HCT116 (cell line): ENCODE measurements around the gene FBXW4. TPM values are rescaled to one million over a fixed set of nuclear protein-coding genes. Genes with fewer than 3 reads are reported as not detected.

Experiments used
- ATAC-seq: fragments of 200-7000 bp; cut with Tn5 transposase; 2 replicates; pipeline ENCODE4 v1.9.1; 2020; ENCODE audit warnings: mild to moderate bottlenecking, moderate library complexity
- BruUV-seq: library from RNA; stranded (reverse); fragments of 400-500 nt; replicated peaks from 2 replicates; lab custom pipeline; 2021; lab: Mats Ljungman, UMichigan
- CTCF ChIA-PET: fragments of 300-600 bp; sonication (Branson Sonifier 250); formaldehyde crosslinking; loops from one replicate; lab custom pipeline; 2021; ENCODE audit warnings: antibody characterized with exemption; lab: Charles Lee
- POLR2A ChIA-PET: fragments of 300-600, 350-600 bp; sonication (Branson Sonifier 250); formaldehyde crosslinking; loops from one replicate; lab custom pipeline; 2021; ENCODE audit warnings: antibody characterized with exemption; lab: Charles Lee
- RAD21 ChIA-PET, 2 experiments: fragments of 300-600 bp; sonication (Branson Sonifier 250); formaldehyde crosslinking; loops; one replicate each; lab custom pipeline; 2023; ENCODE audit warnings: low total read pairs in 2 of 2; ENCODE audit not compliant: uncharacterized antibody in 2 of 2, unreplicated experiment in 2 of 2, low non-redundant PET in 1 of 2; lab: Charles Lee
- DNase-seq: peaks from one replicate; pipeline ENCODE4 v3.0.0-alpha.2; 2010; ENCODE audit warnings: low read depth, low spot score
- H2AFZ ChIP-seq: fragments of 200-600 bp; shearing (Covaris generic), sonication (generic); 2 replicates; pipeline ENCODE4 v1.6.1; 2017; ENCODE audit warnings: low read depth, mixed run types, mixed read lengths, antibody characterized with exemption, low read length; ENCODE audit not compliant: poor library complexity, severe bottlenecking
- H3K27ac ChIP-seq: 2 replicates; pipeline ENCODE4 v1.5.1; 2012; ENCODE audit warnings: low read depth, low read length
- H3K27me3 ChIP-seq: fragments of 200-600 bp; sonication (generic); 2 replicates; pipeline ENCODE4 v1.6.1; 2016; ENCODE audit warnings: mixed run types, low read length, mixed read lengths; ENCODE audit not compliant: insufficient read depth
- H3K36me3 ChIP-seq, 2 experiments: fragments of 200-500 bp in 1 of 2; fragments of 200-600 bp in 1 of 2; sonication (Bioruptor generic) in 1 of 2; sonication (generic) in 1 of 2; 2 replicates each; pipeline versions ENCODE4 v1.5.1 to v1.6.1; 2014 to 2016; ENCODE audit warnings: low read length in 2 of 2, inconsistent platforms in 1 of 2, mixed read lengths in 1 of 2, mixed run types in 1 of 2; ENCODE audit not compliant: insufficient read depth in 2 of 2, control insufficient read depth in 1 of 2
- H3K4me1 ChIP-seq, 2 experiments: fragments of 200-600 bp in 1 of 2; sonication (generic) in 1 of 2; 2 replicates each; pipeline versions ENCODE4 v1.5.1 to v1.6.1; 2012 to 2017; ENCODE audit warnings: low read length in 2 of 2, inconsistent platforms in 1 of 2, mild to moderate bottlenecking in 1 of 2, mixed read lengths in 1 of 2, mixed run types in 1 of 2, moderate library complexity in 1 of 2; ENCODE audit not compliant: insufficient read depth in 2 of 2, control insufficient read depth in 1 of 2
- H3K4me2 ChIP-seq: fragments of 200-600 bp; sonication (generic); 2 replicates; pipeline ENCODE4 v1.6.1; 2017; ENCODE audit warnings: mixed run types, low read length, mixed read lengths
- H3K4me3 ChIP-seq, 2 experiments: fragments of 200-600 bp in 1 of 2; sonication (generic) in 1 of 2; replicated peaks in 1 of 2; 2 replicates each; pipeline ENCODE4 v1.5.1; 2011 to 2016; ENCODE audit warnings: low read length in 2 of 2, control low read depth in 1 of 2, low read depth in 1 of 2, mild to moderate bottlenecking in 1 of 2, mixed read lengths in 1 of 2, mixed run types in 1 of 2
- H3K79me2 ChIP-seq: fragments of 200-600 bp; sonication (generic); 2 replicates; pipeline ENCODE4 v1.6.1; 2017; ENCODE audit warnings: mild to moderate bottlenecking, mixed run types, low read length, moderate library complexity, mixed read lengths; ENCODE audit not compliant: insufficient read depth
- H3K9ac ChIP-seq: fragments of 200-600 bp; sonication (generic); 2 replicates; pipeline ENCODE4 v1.6.1; 2016; ENCODE audit warnings: low read length, mixed read lengths
- H3K9me2 ChIP-seq: fragments of 200-600 bp; sonication (generic), shearing (Covaris generic); 2 replicates; pipeline ENCODE4 v1.6.1; 2017; ENCODE audit warnings: mixed run types, mild to moderate bottlenecking, moderate library complexity; ENCODE audit not compliant: insufficient read depth
- H3K9me3 ChIP-seq, 2 experiments: fragments of 200-500 bp in 1 of 2; fragments of 200-600 bp in 1 of 2; sonication (Bioruptor generic) in 1 of 2; sonication (generic) in 1 of 2; 2 replicates each; pipeline ENCODE4 v1.6.1; 2014 to 2017; ENCODE audit warnings: low read length in 2 of 2, mixed read lengths in 2 of 2, inconsistent platforms in 1 of 2, low read depth in 1 of 2, mild to moderate bottlenecking in 1 of 2, mixed run types in 1 of 2, moderate library complexity in 1 of 2; ENCODE audit not compliant: control insufficient read depth in 1 of 2, insufficient read depth in 1 of 2
- H4K20me1 ChIP-seq: fragments of 200-600 bp; sonication (generic), shearing (Covaris generic); 2 replicates; pipeline ENCODE4 v1.6.1; 2017; ENCODE audit warnings: mixed run types, mild to moderate bottlenecking, moderate library complexity; ENCODE audit not compliant: insufficient read depth
- CBX3 ChIP-seq: IDR thresholded peaks from 2 replicates; pipeline ENCODE4 v1.6.1; 2012; ENCODE audit warnings: low read depth
- CEBPB ChIP-seq: IDR thresholded peaks from 2 replicates; pipeline ENCODE4 v1.6.1; 2012; ENCODE audit warnings: low read depth
- CTCF ChIP-seq, 3 experiments: fragments of 200-600 bp in 1 of 3; sonication (generic) in 1 of 3; IDR thresholded peaks in 2 of 3; conservative IDR thresholded peaks in 1 of 3; 2 replicates each; pipeline ENCODE4 v1.5.1; 2012 to 2017; ENCODE audit warnings: low read depth in 2 of 3, low read length in 2 of 3, antibody characterized with exemption in 1 of 3, borderline replicate concordance in 1 of 3, control low read depth in 1 of 3, mild to moderate bottlenecking in 1 of 3, mixed read lengths in 1 of 3, mixed run types in 1 of 3, moderate library complexity in 1 of 3; ENCODE audit not compliant: insufficient read depth in 1 of 3
- EGR1 ChIP-seq: IDR thresholded peaks from 2 replicates; pipeline ENCODE4 v1.6.1; 2012; ENCODE audit warnings: low read depth
- EZH2 ChIP-seq: fragments of 200-600 bp; sonication (generic); IDR thresholded peaks from 2 replicates; pipeline ENCODE4 v1.6.1; 2017; ENCODE audit warnings: antibody characterized with exemption, mixed run types
- EZH2phosphoT487 ChIP-seq: fragments of 200-600 bp; IDR thresholded peaks from 2 replicates; pipeline ENCODE4 v1.6.1; 2018; ENCODE audit warnings: antibody characterized with exemption, borderline replicate concordance
- FOSL1 ChIP-seq: IDR thresholded peaks from 2 replicates; pipeline ENCODE4 v1.6.1; 2012; ENCODE audit warnings: low read depth
- POLR2A ChIP-seq: IDR thresholded peaks from 2 replicates; pipeline ENCODE4 v1.7.0; 2011; ENCODE audit warnings: borderline replicate concordance; ENCODE audit not compliant: insufficient read depth, insufficient read length; ENCODE audit errors: extremely low read depth
- SIN3A ChIP-seq: IDR thresholded peaks from 2 replicates; pipeline ENCODE4 v1.6.1; 2012; ENCODE audit warnings: low read depth
- SP1 ChIP-seq: IDR thresholded peaks from 2 replicates; pipeline ENCODE4 v1.6.1; 2012; ENCODE audit warnings: low read depth
- SRF ChIP-seq: IDR thresholded peaks from 2 replicates; pipeline ENCODE4 v1.6.1; 2012; ENCODE audit warnings: low read depth
- TCF7L2 ChIP-seq: IDR thresholded peaks from 2 replicates; pipeline ENCODE4 v1.7.0; 2011; ENCODE audit warnings: borderline replicate concordance, inconsistent platforms; ENCODE audit not compliant: insufficient read depth, insufficient read length; ENCODE audit errors: extremely low read depth
- YY1 ChIP-seq: IDR thresholded peaks from 2 replicates; pipeline ENCODE4 v1.6.1; 2011; ENCODE audit warnings: low read length, low read depth, moderate library complexity, mild to moderate bottlenecking; ENCODE audit not compliant: insufficient replicate concordance; ENCODE audit errors: extremely low read depth
- ZFX ChIP-seq: fragments of 450-650 bp; IDR thresholded peaks from 2 replicates; pipeline ENCODE4 v1.6.1; 2017
- ZNF274 ChIP-seq: fragments of 200-500 bp; sonication (Bioruptor generic); IDR thresholded peaks from 2 replicates; pipeline ENCODE4 v1.6.1; 2014; ENCODE audit warnings: mild to moderate bottlenecking, low read depth, low read length, inconsistent platforms
- intact Hi-C: fragments of 100-400 bp; cut with micrococcal nuclease; formaldehyde crosslinking; loops from 2 replicates; pipeline ENCODE4 v1.10.0; 2022
- total RNA-seq: library from RNA; stranded (reverse); gene quantifications from one replicate; pipeline ENCODE4 v1.2.1, GENCODE V29; 2021; ENCODE audit not compliant: unreplicated experiment

Gene FBXW4
- total RNA-seq, 1 experiment from 2014 or later, result 35.3 TPM

DNA sequence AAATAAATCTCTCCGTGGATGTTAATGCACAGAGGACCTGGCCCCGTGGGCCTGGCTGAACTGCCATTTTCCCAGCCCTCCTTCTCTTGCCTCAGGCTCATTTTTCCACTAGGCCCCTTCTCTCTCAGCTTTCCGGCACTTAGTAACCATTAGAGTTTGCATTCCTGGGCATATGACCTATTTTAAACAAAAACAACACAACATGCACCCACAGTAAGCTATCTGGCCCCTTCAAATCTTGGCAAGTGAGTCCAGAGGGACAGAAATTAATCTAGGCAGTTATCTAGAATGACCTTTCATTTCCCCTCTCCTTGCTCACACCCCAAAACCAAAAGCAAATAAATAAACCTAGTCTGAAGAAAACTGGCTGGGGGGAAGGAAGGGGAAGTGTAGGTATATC is 11.7 kb downstream of the FBXW4 start:
- Histone ChIP-seq H3K9me3 (no peaks in the 10 kb centered on the region), H3K4me1 (no peaks in the 10 kb centered on the region), H3K27me3 (no peaks in the 10 kb centered on the region), H3K9me2 (no peaks in the 10 kb centered on the region), H3K4me3 (no peak overlapping the region), H3K36me3 (no peaks in the 10 kb centered on the region), H2AFZ (no peak overlapping the region), H3K4me2 (no peak overlapping the region), H3K27ac (no peak overlapping the region), H4K20me1 (no peaks in the 10 kb centered on the region), H3K79me2 (no peaks in the 10 kb centered on the region), H3K9ac (no peak overlapping the region)
- RAD21 ChIA-PET, result no interaction called here
- DNase-seq (no peak), ATAC-seq (no peak)
- intact Hi-C loops, result no loop called here
- TF ChIP-seq EGR1 (no peak), CTCF (IDR thresholded peaks at IDR 0.05 in 2 of 3, conservative IDR thresholded peaks at IDR 0.05 in 1 of 3; ENCODE audit: borderline replicate concordance in 1 of 3, insufficient read depth in 1 of 3, low read depth in 2 of 3, low read length in 2 of 3) (no peak), CEBPB (no peak), SRF (no peak), EZH2 (no peak), SP1 (no peak), TCF7L2 (no peak), SIN3A (no peak), ZFX (no peak), EZH2phosphoT487 (no peak), FOSL1 (no peak), YY1 (no peak), POLR2A (no peak), ZNF274 (no peak), CBX3 (no peak)
- POLR2A ChIA-PET, result no interaction called here
- CTCF ChIA-PET, result no interaction called here
- no TSS peak for BruUV-seq
